Smooth muscle cell (in vitro differentiated cells): ENCODE measurements around the gene SLC9A9. TPM values are rescaled to one million over a fixed set of nuclear protein-coding genes. Genes with fewer than 3 reads are reported as not detected.

Experiments
- DNase-seq: peaks from one replicate; lab custom pipeline; 2025; ENCODE audit not compliant: unreplicated experiment; lab: John Stamatoyannopoulos, UW
- H2AFZ ChIP-seq: fragments of 200-600 bp; sonication (generic); 2 replicates; pipeline ENCODE4 v1.6.0; 2016; ENCODE audit warnings: antibody characterized with exemption, low read depth, mild to moderate bottlenecking
- H3F3A ChIP-seq: fragments of 200-600 bp; sonication (generic); 2 replicates; pipeline ENCODE4 v1.6.0; 2017; ENCODE audit warnings: antibody characterized with exemption, low read depth
- H3K27ac ChIP-seq: fragments of 200-600 bp; sonication (generic); 2 replicates; pipeline ENCODE4 v1.5.1; 2016; ENCODE audit warnings: low read depth, mild to moderate bottlenecking
- H3K27me3 ChIP-seq: fragments of 200-600 bp; sonication (generic); 2 replicates; pipeline ENCODE4 v1.6.1; 2016; ENCODE audit warnings: low read depth, mild to moderate bottlenecking
- H3K36me3 ChIP-seq: fragments of 200-600 bp; sonication (generic); 2 replicates; pipeline ENCODE4 v1.5.1; 2016; ENCODE audit warnings: low read depth
- H3K4me1 ChIP-seq: fragments of 200-600 bp; sonication (generic); 2 replicates; pipeline ENCODE4 v1.5.1; 2016; ENCODE audit warnings: low read depth
- H3K4me2 ChIP-seq: fragments of 200-600 bp; sonication (generic); 2 replicates; pipeline ENCODE4 v1.6.0; 2016; ENCODE audit warnings: mild to moderate bottlenecking
- H3K4me3 ChIP-seq: fragments of 200-600 bp; sonication (generic); 2 replicates; pipeline ENCODE4 v1.5.1; 2016; ENCODE audit warnings: mild to moderate bottlenecking
- H3K79me2 ChIP-seq: fragments of 200-600 bp; sonication (generic); 2 replicates; pipeline ENCODE4 v1.6.0; 2016; ENCODE audit warnings: low read depth, mild to moderate bottlenecking
- H3K9ac ChIP-seq: fragments of 200-600 bp; sonication (generic); 2 replicates; pipeline ENCODE4 v1.6.0; 2016; ENCODE audit warnings: low read depth
- H3K9me3 ChIP-seq: fragments of 200-600 bp; sonication (generic); replicated peaks from 2 replicates; pipeline ENCODE4 v1.5.1; 2016; ENCODE audit warnings: low read depth
- H4K20me1 ChIP-seq: fragments of 200-600 bp; sonication (generic); 2 replicates; pipeline ENCODE4 v1.6.0; 2016; ENCODE audit warnings: low read depth
- CTCF ChIP-seq: fragments of 200-600 bp; sonication (generic); IDR thresholded peaks from 2 replicates; pipeline ENCODE4 v1.5.1; 2017; ENCODE audit warnings: borderline replicate concordance, mild to moderate bottlenecking, antibody characterized with exemption; ENCODE audit not compliant: insufficient read depth, poor library complexity, severe bottlenecking
- WGBS: methylation state at CpG from one replicate; pipeline ENCODE4 v1.1.7; 2016; ENCODE audit warnings: low lambda C conversion rate; 5-methylcytosine and 5-hydroxymethylcytosine counted together
- polyA plus RNA-seq: library from polyadenylated mRNA; unstranded; fragments of >200 nt; fragmentation: Nextera tagmentation; extraction: Ambion mirVana; gene quantifications from 2 replicates; pipeline ENCODE4 v1.2.1, GENCODE V29; 2016
- total RNA-seq: library from RNA; depleted of rRNA; stranded (reverse); fragments of >200 nt; gene quantifications from 2 replicates; pipeline ENCODE4 v1.2.3, GENCODE V29; 2014

Gene SLC9A9
- total and polyA plus RNA-seq, 2 experiments from 2014 or later, result 4.0 to 8.9 TPM

GRCh38 chr3:143302638-143303171 is 545.6 kb downstream of the SLC9A9 start:
- Histone ChIP-seq H3K79me2 (no peaks in the 10 kb centered on the region), H3K27me3 (no peaks in the 10 kb centered on the region), H3K4me1 (no peaks in the 10 kb centered on the region), H3K4me2 (peak overlapping the region; percentile 51), H3K36me3 (no peaks in the 10 kb centered on the region), H3F3A (peaks cover 19% of the 10 kb centered on the region), H3K27ac (peak overlapping the region; percentile 58), H3K4me3 (no peak overlapping the region), H4K20me1 (no peaks in the 10 kb centered on the region), H2AFZ (no peak overlapping the region), H3K9ac (peak overlapping the region; percentile 7), H3K9me3 (no peaks in the 10 kb centered on the region)
- WGBS, result 24% methylated on average over 11 of the region's 11 CpGs
- no peak for TF ChIP-seq CTCF
- peak; percentile 42 for DNase-seq

GRCh38 chr3:143301031-143301901 is 547.0 kb downstream of the SLC9A9 start:
- TF ChIP-seq CTCF, result no peak

GRCh38 chr3:143298886-143299535 is 549.3 kb downstream of the SLC9A9 start:
- Histone ChIP-seq H3K4me2 (no peak overlapping the region), H3K9me3 (no peaks in the 10 kb centered on the region), H3K27me3 (no peaks in the 10 kb centered on the region), H3K4me1 (no peaks in the 10 kb centered on the region), H3K27ac (no peak overlapping the region), H2AFZ (no peak overlapping the region), H3K9ac (no peak overlapping the region), H3F3A (peaks cover 11% of the 10 kb centered on the region), H3K36me3 (no peaks in the 10 kb centered on the region), H3K4me3 (no peak overlapping the region), H4K20me1 (no peaks in the 10 kb centered on the region), H3K79me2 (no peaks in the 10 kb centered on the region)
- DNase-seq, result no peak
- TF ChIP-seq CTCF, result no peak
- 80% methylated on average over 5 of the region's 5 CpGs for WGBS

More at GRCh38 chr3:143301031-143301901, 547.0 kb downstream of the SLC9A9 start:
- H3K36me3 ChIP-seq, result no peaks in the 10 kb centered on the region
- no peaks in the 10 kb centered on the region for H3K79me2 ChIP-seq
- no peak overlapping the region for H3K9ac ChIP-seq
- DNase-seq, result no peak
- H3K4me3 ChIP-seq, result no peak overlapping the region
- no peak overlapping the region for H3K4me2 ChIP-seq
- H3K27ac ChIP-seq, result no peak overlapping the region
- no peaks in the 10 kb centered on the region for H3K27me3 ChIP-seq
- H3K4me1 ChIP-seq, result no peaks in the 10 kb centered on the region
- peaks cover 15% of the 10 kb centered on the region for H3F3A ChIP-seq
- 80% methylated on average over 5 of the region's 5 CpGs for WGBS
- H4K20me1 ChIP-seq, result no peaks in the 10 kb centered on the region
- H2AFZ ChIP-seq, result no peak overlapping the region
- H3K9me3 ChIP-seq, result no peaks in the 10 kb centered on the region
